ENCODE data around the gene SRSF2.
"Not testable (repeated sequence)": the region's sequence is repeated elsewhere in the genome, so short reads cannot be mapped to it uniquely, and the experiment has no call there.

The SRSF2 gene

DNA sequence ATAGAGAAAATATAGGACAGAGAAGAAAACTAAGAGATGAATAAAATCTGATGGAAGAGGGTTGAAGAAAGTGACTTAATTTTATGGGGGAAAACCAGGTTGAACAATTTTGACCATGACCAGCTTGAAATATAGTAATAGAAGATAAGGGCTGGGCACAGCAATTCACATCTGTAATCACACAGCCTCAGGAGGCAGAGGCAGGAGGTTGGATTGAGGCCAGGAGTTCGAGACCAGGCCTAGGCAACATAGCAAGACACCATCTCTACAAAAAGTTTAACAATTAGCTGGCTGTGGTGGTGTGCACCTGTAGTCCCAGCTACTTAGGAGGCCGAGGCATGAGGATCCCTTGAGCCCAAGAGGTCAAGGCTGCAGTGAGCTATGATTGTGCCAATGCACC is 35.1 kb downstream of the SRSF2 start:
- Mint-ChIP-seq H3K27ac (no peak overlapping the region), H3K4me1 (peaks cover 14% of the 10 kb centered on the region), H3K4me3 (no peak overlapping the region), H3K36me3 (no peaks in the 10 kb centered on the region), H3K9me3 (no peaks in the 10 kb centered on the region), H3K27me3 (peaks cover 22% of the 10 kb centered on the region)
- no peak for ATAC-seq

DNA sequence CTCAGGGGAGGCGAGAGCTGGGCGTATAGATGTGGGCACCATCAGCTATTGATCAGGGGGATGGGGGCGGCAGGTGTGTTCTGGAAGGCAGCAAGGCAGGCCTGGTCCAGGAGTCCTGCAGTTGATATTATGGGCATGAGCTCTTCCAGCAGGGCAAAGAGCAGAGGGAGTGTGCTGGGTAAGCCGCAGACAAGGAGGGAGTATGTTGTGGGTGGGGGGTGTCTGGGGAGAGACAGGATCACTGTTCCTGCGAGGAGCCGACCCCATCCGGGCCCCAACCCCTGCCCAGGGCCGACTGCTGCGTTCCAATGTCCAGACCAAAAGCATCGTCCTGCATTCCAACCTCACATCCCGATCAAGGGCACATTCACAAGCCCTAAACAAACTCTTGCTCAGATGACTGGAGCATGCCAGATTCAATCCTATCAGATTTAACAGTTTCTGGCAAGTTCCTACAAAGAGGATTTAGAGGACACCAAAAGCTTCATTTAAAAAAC is 35.6 kb downstream of the SRSF2 start:
- Mint-ChIP-seq H3K36me3 (no peaks in the 10 kb centered on the region), H3K27me3 (peaks cover 27% of the 10 kb centered on the region), H3K27ac (no peak overlapping the region)

GRCh38 chr17:76700617-76701470 is 36.3 kb downstream of the SRSF2 start:
- H3K36me3 Mint-ChIP-seq: no peaks in the 10 kb centered on the region
- H3K4me1 Mint-ChIP-seq: peaks cover 26% of the 10 kb centered on the region
- H3K27me3 Mint-ChIP-seq: peaks cover 34% of the 10 kb centered on the region
- peak; percentile 26 for ATAC-seq
- H3K9me3 Mint-ChIP-seq: no peaks in the 10 kb centered on the region
- H3K27ac Mint-ChIP-seq: peak overlapping the region; percentile 59
- peak overlapping the region; percentile 24 for H3K4me3 Mint-ChIP-seq

More for the DNA sequence above, 35.6 kb downstream of the SRSF2 start:
- no peak for ATAC-seq
- Mint-ChIP-seq H3K4me3 (no peak overlapping the region), H3K4me1 (peaks cover 20% of the 10 kb centered on the region), H3K9me3 (no peaks in the 10 kb centered on the region)

DNA sequence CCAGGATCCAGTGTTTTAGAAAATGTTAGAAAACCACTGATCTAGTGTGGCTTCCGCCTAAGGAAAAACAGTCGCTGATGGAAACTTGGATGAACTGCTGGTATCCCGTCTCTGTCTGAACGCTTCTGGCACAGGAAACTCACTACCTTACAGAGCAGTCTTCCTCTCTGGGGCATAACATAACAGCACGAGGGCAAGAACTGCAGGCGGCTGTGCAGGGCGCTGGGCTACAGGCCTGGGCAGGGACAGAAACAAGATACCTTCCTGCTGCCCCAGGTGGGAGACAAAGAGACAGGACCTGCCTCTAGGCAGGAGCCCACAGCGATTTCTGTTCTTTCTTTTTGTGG is 36.9 kb downstream of the SRSF2 start:
- peak overlapping the region; percentile 59 for H3K27ac Mint-ChIP-seq
- H3K27me3 Mint-ChIP-seq: peaks cover 40% of the 10 kb centered on the region
- no peaks in the 10 kb centered on the region for H3K36me3 Mint-ChIP-seq
- peaks cover 32% of the 10 kb centered on the region for H3K4me1 Mint-ChIP-seq
- no peak overlapping the region for H3K4me3 Mint-ChIP-seq
- H3K9me3 Mint-ChIP-seq: no peaks in the 10 kb centered on the region
- ATAC-seq: peak; percentile 3

GRCh38 chr17:76698466-76698977 is 38.6 kb downstream of the SRSF2 start:
- ATAC-seq, H3K9me3 Mint-ChIP-seq, H3K36me3 Mint-ChIP-seq, H3K27ac Mint-ChIP-seq, H3K4me3 Mint-ChIP-seq: not testable (repeated sequence)
- peaks cover 33% of the 10 kb centered on the region for H3K4me1 Mint-ChIP-seq
- H3K27me3 Mint-ChIP-seq: peaks cover 42% of the 10 kb centered on the region

- Mint-ChIP-seq H3K27ac (no peak overlapping the region), H3K9me3 (no peaks in the 10 kb centered on the region), H3K4me3 (no peak overlapping the region), H3K4me1 (peaks cover 33% of the 10 kb centered on the region), H3K36me3 (no peaks in the 10 kb centered on the region), H3K27me3 (peaks cover 42% of the 10 kb centered on the region)
- ATAC-seq: no peak
Measured at GRCh38 chr17:76697702-76698465, 39.2 kb downstream of the SRSF2 start.

DNA sequence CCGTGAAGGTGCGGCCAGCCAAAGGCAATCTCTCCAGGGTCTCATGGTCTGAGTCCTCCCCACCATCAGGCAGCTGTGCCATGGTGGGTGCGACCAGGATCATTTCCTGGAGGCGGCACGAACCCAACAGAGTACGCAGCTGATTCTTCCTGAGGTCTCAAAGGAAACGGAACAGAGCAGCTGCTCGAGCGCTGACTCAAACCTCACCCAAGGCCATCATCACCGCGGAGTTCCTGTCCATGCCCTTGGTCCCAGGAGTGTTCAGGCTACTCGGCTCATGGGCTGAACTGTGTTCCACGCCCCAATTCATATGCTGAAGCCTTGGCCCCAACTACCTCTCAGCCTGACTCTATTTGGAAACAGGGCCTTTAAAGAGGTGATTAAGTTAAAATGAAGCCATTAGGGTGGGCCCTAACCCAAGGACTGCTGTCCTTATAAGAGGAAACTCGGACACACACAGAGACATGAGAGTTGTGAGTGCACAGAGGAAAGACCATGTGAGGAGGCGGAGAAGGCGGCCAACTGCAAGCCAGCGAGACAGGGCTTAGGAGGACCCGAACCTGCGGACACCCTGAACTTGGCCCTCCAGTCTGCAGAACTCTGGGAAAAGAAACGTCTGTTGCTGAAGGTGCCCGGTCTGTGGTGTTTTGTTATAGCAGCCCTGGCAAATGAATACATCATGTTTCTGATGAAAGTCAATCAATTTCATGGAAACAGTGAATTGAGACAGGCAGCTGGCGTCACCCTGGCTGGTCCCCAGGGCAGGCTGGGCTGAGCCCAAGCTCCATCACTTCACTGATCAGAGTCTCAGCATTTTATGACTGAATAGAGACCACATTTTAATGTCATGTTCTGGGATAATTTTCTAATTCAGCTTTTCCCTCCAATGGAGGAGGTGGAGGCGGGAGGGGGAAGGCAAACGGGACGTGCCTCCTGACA is 40.1 kb downstream of the SRSF2 start:
- Mint-ChIP-seq H3K9me3 (no peaks in the 10 kb centered on the region), H3K4me1 (peaks cover 33% of the 10 kb centered on the region), H3K36me3 (no peaks in the 10 kb centered on the region), H3K27me3 (peaks cover 42% of the 10 kb centered on the region), H3K27ac (no peak overlapping the region), H3K4me3 (peak overlapping the region; percentile 3)
- ATAC-seq: peak; percentile 90

- Mint-ChIP-seq H3K36me3 (no peaks in the 10 kb centered on the region), H3K4me1 (peaks cover 27% of the 10 kb centered on the region), H3K27ac (no peak overlapping the region), H3K9me3 (no peaks in the 10 kb centered on the region), H3K27me3 (peaks cover 42% of the 10 kb centered on the region), H3K4me3 (no peak overlapping the region)
- no peak for ATAC-seq
Measured at GRCh38 chr17:76695059-76695831, 41.9 kb downstream of the SRSF2 start.

DNA sequence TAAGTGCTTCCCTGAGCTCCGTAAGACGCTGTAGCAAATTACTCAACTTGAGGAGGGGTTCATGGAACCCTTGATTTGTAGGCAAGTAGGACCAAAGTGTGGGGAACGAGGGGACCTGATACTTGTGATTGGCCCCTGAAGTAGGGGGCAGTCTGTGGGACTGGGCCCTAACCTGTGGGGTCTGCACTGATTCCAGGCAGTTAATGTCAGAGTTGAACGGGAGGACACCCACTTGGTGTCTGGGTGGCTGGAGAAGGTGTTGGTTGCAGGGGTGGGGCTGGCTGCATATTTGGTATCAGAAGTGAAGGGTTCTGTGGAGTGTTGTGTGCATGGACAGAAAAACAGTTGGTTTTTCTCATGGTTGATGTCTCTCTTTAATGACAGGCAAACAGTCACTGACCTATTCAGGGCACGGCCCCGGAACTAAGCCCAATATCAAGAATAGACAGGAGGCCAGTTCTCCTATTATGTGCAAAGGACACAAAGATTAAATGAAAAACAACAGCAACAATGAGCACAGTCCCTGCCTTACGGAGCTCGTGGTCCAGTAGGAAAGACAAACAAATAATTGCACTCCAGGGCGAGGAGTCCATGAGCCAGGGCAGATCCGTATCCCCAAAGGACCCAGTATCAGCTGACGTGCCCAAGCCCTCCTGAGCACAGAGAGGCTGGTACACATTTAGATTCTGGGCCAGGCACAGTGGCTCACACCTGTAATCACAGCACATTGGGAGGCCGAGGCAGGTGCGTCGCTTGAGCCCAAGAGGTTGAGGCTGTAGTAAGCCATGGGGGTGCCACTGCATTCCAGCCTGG is 45.5 kb downstream of the SRSF2 start:
- H3K27me3 Mint-ChIP-seq: peaks cover 36% of the 10 kb centered on the region
- H3K36me3 Mint-ChIP-seq: no peaks in the 10 kb centered on the region
- H3K4me1 Mint-ChIP-seq: peaks cover 14% of the 10 kb centered on the region
- no peaks in the 10 kb centered on the region for H3K9me3 Mint-ChIP-seq
- H3K27ac Mint-ChIP-seq: no peak overlapping the region
- no peak for ATAC-seq
- H3K4me3 Mint-ChIP-seq: no peak overlapping the region

DNA sequence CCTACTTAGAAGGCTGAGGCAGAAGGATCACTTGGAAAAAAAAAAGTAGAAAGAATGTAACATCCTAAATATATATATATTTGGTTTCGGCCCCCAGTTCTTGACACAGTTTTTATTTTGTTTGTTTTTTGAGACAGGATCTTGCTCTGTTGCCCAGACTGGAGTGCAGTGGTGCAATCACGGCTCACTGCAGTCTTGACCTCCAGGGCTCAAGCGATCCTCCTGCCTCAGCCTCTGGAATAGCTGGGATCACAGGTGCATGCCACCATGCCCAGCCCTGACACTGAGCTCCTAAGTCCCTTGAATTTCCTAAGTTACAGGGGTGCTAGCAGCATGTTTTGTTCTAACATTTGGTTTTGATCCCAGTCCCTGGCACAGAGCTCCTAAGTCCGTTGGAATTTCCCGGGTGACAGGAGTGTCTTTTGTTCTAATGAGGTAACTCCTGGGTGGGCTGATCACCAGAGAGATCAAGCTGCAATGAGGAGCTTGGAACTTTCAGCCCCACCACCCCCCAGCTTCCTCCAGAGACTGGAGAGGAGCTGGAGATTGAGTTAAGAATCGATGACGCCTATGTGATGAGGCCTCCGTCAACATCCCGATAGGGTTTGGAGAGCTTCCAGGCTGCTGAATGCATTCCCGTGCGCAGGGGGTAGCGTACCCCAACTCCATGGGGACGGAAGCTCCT is 46.4 kb downstream of the SRSF2 start:
- Mint-ChIP-seq H3K27ac (no peak overlapping the region), H3K27me3 (peaks cover 30% of the 10 kb centered on the region), H3K9me3 (no peaks in the 10 kb centered on the region), H3K36me3 (no peaks in the 10 kb centered on the region), H3K4me3 (no peak overlapping the region), H3K4me1 (peaks cover 5% of the 10 kb centered on the region)
- no peak for ATAC-seq

DNA sequence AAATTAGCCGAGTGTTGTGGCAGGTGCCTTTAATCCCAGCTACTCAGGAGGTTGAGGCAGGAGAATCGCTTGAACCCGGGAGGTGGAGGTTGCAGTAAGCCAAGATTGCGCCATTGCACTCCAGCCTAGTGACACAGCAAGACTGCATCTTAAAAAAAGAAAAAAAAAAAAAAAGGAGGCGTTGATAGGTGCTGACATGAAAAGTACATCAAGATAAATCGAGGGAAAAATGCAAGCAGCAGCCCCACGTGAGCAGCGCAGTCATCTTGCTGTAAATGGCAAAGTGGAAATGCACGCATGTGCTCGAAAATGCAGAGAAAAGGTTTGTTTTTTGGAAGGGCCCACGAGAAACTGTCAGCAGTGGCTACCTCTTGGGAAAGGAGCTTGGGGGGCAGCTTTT is 47.3 kb downstream of the SRSF2 start:
- Mint-ChIP-seq H3K27ac (no peak overlapping the region), H3K4me3 (no peak overlapping the region), H3K9me3 (no peaks in the 10 kb centered on the region), H3K36me3 (no peaks in the 10 kb centered on the region), H3K27me3 (peaks cover 32% of the 10 kb centered on the region), H3K4me1 (no peaks in the 10 kb centered on the region)
- no peak for ATAC-seq

- Mint-ChIP-seq H3K9me3 (no peaks in the 10 kb centered on the region), H3K4me1 (no peaks in the 10 kb centered on the region), H3K36me3 (no peaks in the 10 kb centered on the region), H3K27ac (no peak overlapping the region), H3K4me3 (no peak overlapping the region), H3K27me3 (peaks cover 40% of the 10 kb centered on the region)
- ATAC-seq: no peak
Measured at GRCh38 chr17:76688165-76688622, 48.9 kb downstream of the SRSF2 start.
